HG03025 (cell line): ENCODE measurements around the gene SASH3.

Experiments used
- ATAC-seq: cut with Tn5 transposase; IDR thresholded peaks from one replicate; pipeline ENCODE4 v1.9.1; 2021; ENCODE audit warnings: mild to moderate bottlenecking, moderate library complexity; ENCODE audit not compliant: unreplicated experiment, low FRiP score

The SASH3 gene

GRCh38 chrX:129802863-129803262, 23.1 kb downstream of the SASH3 start:
- no peak for ATAC-seq

- no peak for ATAC-seq
Measured at GRCh38 chrX:129804806-129805205, 25.1 kb downstream of the SASH3 start.

- ATAC-seq = no peak
Measured at GRCh38 chrX:129808158-129808828, 28.5 kb downstream of the SASH3 start.

- ATAC-seq = no peak
Measured at GRCh38 chrX:129808829-129809796, 29.4 kb downstream of the SASH3 start.

GRCh38 chrX:129813662-129814368, 34.1 kb downstream of the SASH3 start:
- no peak for ATAC-seq

- no peak for ATAC-seq
Measured at GRCh38 chrX:129818123-129818522, 38.4 kb downstream of the SASH3 start.

GRCh38 chrX:129823115-129823514, 43.4 kb downstream of the SASH3 start:
- ATAC-seq = no peak

- ATAC-seq = no peak
Measured at GRCh38 chrX:129823522-129823921, 43.8 kb downstream of the SASH3 start.

GRCh38 chrX:129824620-129825019, 44.9 kb downstream of the SASH3 start:
- ATAC-seq = no peak

- no peak for ATAC-seq
Measured at GRCh38 chrX:129825746-129826505, 46.2 kb downstream of the SASH3 start.

- ATAC-seq = no peak
Measured at GRCh38 chrX:129830494-129830893, 50.7 kb downstream of the SASH3 start.

GRCh38 chrX:129831091-129831885, 51.5 kb downstream of the SASH3 start:
- ATAC-seq = no peak

GRCh38 chrX:129833153-129833990, 53.6 kb downstream of the SASH3 start:
- ATAC-seq = no peak

GRCh38 chrX:129836827-129837226, 57.1 kb downstream of the SASH3 start:
- no peak for ATAC-seq

- ATAC-seq = no peak
Measured at GRCh38 chrX:129840344-129840743, 60.6 kb downstream of the SASH3 start.

- ATAC-seq = no peak
Measured at GRCh38 chrX:129842510-129843208, 62.9 kb downstream of the SASH3 start.

GRCh38 chrX:129843209-129843458, 63.4 kb downstream of the SASH3 start:
- ATAC-seq = no peak
